KOPT-K1 (cell line): Measurements from ENCODE around the gene HNRNPD.
"Not testable (repeated sequence)": the region's sequence is repeated elsewhere in the genome, so short reads cannot be mapped to it uniquely, and the experiment has no call there.

ENCODE experiments used
- H3K27ac ChIP-seq: fragments of 200-600 bp; sonication (generic); 2 replicates; pipeline ENCODE4 v1.5.1; 2016; ENCODE audit warnings: antibody characterized with exemption, mild to moderate bottlenecking, low read depth, low read length; ENCODE audit not compliant: poor library complexity, severe bottlenecking
- H3K36me3 ChIP-seq: fragments of 200-600 bp; sonication (generic); 2 replicates; pipeline ENCODE4 v1.5.1; 2017; ENCODE audit warnings: antibody characterized with exemption, mild to moderate bottlenecking, low read length, moderate library complexity; ENCODE audit not compliant: insufficient read depth
- H3K9me3 ChIP-seq: fragments of 200-600 bp; sonication (generic); 2 replicates; pipeline ENCODE4 v1.5.1; 2017; ENCODE audit warnings: antibody characterized with exemption, low read length, mild to moderate bottlenecking; ENCODE audit not compliant: insufficient read depth, poor library complexity, severe bottlenecking

The HNRNPD gene

GRCh38 chr4:82358847-82359246, 14.9 kb downstream of the HNRNPD start:
- H3K27ac ChIP-seq = no peak overlapping the region
- H3K9me3 ChIP-seq = no peaks in the 10 kb centered on the region
- peaks cover 98% of the 10 kb centered on the region for H3K36me3 ChIP-seq

- Histone ChIP-seq H3K36me3 (peaks cover 99% of the 10 kb centered on the region), H3K27ac (no peak overlapping the region), H3K9me3 (no peaks in the 10 kb centered on the region)
These were observed 16.2 kb downstream of the HNRNPD start for GRCh38 chr4:82357640-82358039.

DNA sequence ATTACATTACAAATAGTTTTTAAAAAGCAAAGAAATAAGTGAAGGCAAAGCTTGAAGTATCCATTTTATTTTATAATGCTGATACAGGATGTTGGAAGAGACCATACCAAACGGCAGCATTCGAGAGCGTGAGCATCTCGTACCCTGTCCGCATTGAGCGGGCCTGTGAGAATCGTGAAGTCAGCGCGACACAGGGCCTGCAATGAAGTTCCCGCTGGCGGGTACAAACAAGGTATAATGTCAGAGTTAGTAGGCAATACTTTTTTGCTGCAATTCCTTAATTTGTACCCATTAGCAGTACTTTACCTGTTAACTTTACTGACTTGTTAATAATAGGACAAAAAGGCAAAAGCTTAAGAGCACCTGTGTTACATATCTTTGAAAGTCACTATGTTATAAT, 19.0 kb downstream of the HNRNPD start:
- Histone ChIP-seq H3K27ac (no peak overlapping the region), H3K36me3 (peaks cover 100% of the 10 kb centered on the region), H3K9me3 (no peaks in the 10 kb centered on the region)

GRCh38 chr4:82352825-82353366, 20.9 kb downstream of the HNRNPD start:
- no peaks in the 10 kb centered on the region for H3K9me3 ChIP-seq
- H3K27ac ChIP-seq = no peak overlapping the region
- H3K36me3 ChIP-seq = peaks cover 100% of the 10 kb centered on the region

GRCh38 chr4:82352118-82352824, 21.5 kb downstream of the HNRNPD start:
- Histone ChIP-seq H3K36me3 (peaks cover 99% of the 10 kb centered on the region), H3K9me3 (no peaks in the 10 kb centered on the region), H3K27ac (no peak overlapping the region)

DNA sequence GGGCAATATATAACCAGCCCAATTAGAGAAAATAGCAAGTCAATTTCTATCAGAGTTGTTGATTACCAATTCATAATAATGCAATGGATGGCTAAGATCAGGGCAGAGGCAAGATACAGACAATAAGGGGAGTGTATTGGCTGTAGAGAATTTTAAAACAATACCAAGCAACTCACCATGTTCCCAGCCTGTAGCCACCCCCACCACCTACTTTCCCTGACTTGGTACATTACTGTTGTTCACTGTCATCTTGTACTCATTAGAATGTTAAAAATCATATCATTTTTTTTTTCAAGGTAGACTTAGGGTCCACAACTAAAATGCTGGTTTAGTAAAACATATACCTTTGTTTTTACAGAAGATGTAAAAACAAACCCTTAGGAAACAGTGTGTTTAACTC, 27.7 kb downstream of the HNRNPD start:
- no peaks in the 10 kb centered on the region for H3K9me3 ChIP-seq
- H3K27ac ChIP-seq = no peak overlapping the region
- H3K36me3 ChIP-seq = peaks cover 66% of the 10 kb centered on the region

DNA sequence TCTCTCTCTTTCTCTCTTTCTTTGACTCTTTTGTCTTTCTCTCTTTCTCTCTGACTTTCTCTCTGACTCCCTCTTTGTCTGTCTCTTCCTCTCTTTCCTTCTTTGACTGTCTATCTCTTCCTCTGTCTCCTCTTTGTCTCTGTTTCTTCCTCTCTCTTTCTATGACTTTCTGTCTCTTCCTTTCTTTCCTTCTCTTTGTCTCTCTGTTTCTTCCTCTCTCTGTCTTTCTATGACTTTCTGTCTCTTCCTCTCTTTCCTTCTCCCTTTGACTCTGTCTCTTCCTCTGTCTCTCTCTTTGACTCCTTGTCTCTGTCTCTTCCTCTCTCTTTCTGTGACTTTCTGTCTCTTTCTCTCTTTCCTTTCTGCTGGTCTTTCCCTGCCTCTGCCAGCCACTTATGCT, 38.7 kb downstream of the HNRNPD start:
- no peaks in the 10 kb centered on the region for H3K36me3 ChIP-seq
- H3K9me3 ChIP-seq = peaks cover 9% of the 10 kb centered on the region
- H3K27ac ChIP-seq = no peak overlapping the region

- H3K9me3 ChIP-seq, H3K27ac ChIP-seq, H3K36me3 ChIP-seq: not testable (repeated sequence)
These were observed 40.1 kb downstream of the HNRNPD start for GRCh38 chr4:82333641-82334040.

GRCh38 chr4:82331814-82332213, 42.0 kb downstream of the HNRNPD start:
- Histone ChIP-seq H3K36me3 (no peaks in the 10 kb centered on the region), H3K9me3 (peaks cover 9% of the 10 kb centered on the region), H3K27ac (no peak overlapping the region)

DNA sequence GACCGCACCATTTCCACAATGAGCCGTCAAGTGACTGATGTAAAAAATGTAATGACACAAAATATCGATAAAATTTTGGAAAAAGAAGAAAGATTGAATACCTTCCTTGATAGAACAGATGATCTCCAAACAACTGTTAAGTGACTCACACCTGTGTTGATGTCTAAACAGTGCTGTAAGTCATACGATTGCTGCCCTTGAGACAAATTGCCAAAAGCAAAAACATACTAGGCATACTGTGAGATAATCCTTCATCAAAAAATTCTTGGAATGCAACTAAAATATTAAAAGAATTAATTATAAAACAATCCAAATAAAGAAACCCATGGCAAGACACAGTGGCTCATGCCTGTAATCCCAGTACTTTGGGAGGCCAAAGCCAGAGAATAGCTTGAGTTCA, 53.4 kb downstream of the HNRNPD start:
- Histone ChIP-seq H3K27ac (no peak overlapping the region), H3K36me3 (no peaks in the 10 kb centered on the region), H3K9me3 (peaks cover 9% of the 10 kb centered on the region)

DNA sequence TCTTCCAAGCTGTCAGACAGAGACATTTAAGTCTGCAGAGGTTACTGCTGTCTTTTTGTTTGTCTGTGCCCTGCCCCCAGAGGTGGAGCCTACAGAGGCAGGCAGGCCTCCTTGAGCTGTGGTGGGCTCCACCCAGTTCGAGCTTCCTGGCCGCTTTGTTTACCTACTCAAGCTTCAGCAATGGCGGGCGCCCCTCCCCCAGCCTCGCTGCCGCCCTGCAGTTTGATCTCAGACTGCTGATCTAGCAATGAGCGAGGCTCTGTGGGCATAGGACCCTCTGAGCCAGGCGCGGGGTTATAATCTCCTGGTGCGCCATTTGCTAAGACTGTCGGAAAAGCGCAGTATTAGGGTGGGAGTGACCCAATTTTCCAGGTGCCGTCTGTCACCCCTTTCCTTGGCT, 70.7 kb downstream of the HNRNPD start:
- not testable (repeated sequence) for H3K9me3 ChIP-seq, H3K27ac ChIP-seq, H3K36me3 ChIP-seq
